Thyroid gland (tissue), 4 donors: ENCODE results near the gene SPATA31D4.
"Not testable (repeated sequence)": the region's sequence is repeated elsewhere in the genome, so short reads cannot be mapped to it uniquely, and the experiment has no call there.

Experiments
- POLR2A ChIP-seq, 2 donors: fragments of 450-650 bp; IDR thresholded peaks; one replicate each; pipeline ENCODE4 v1.6.1; 2017; ENCODE audit warnings: antibody characterized with exemption in 2 of 2, mild to moderate bottlenecking in 2 of 2, moderate library complexity in 1 of 2
- TF ChIP-seq, protein P1 (sequence below), 6 experiments: fragments of 200-600 bp in 3 of 6; fragments of 450-650 bp in 3 of 6; sonication (generic) in 3 of 6; IDR thresholded peaks; one replicate each; pipeline ENCODE4 v1.5.1; 2016 to 2019; ENCODE audit warnings: antibody characterized with exemption in 6 of 6, mild to moderate bottlenecking in 2 of 6, inconsistent platforms in 1 of 6, moderate library complexity in 1 of 6

DNA sequence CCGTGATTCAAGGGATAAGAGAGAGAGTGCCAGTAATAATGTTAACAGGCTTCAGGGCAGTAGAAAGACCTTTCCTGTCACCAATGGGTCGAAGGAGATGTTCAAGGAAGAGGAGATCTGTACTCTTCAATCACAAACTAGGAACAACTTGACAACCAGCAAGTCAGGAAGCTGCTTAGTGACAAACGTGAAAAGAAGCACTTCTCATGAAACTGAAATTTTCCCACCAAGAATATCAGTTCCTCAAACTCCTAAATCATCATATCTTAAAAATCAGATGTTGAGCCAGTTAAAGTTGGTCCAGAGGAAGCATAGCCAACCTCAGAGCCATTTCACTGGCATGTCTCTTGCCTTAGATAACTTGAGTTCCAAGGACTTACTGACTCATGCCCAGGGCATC is 5.3 kb downstream of the SPATA31D4 start:
- not testable (repeated sequence) for TF ChIP-seq POLR2A (IDR thresholded peaks at IDR 0.05)
- TF ChIP-seq, protein P1, sequence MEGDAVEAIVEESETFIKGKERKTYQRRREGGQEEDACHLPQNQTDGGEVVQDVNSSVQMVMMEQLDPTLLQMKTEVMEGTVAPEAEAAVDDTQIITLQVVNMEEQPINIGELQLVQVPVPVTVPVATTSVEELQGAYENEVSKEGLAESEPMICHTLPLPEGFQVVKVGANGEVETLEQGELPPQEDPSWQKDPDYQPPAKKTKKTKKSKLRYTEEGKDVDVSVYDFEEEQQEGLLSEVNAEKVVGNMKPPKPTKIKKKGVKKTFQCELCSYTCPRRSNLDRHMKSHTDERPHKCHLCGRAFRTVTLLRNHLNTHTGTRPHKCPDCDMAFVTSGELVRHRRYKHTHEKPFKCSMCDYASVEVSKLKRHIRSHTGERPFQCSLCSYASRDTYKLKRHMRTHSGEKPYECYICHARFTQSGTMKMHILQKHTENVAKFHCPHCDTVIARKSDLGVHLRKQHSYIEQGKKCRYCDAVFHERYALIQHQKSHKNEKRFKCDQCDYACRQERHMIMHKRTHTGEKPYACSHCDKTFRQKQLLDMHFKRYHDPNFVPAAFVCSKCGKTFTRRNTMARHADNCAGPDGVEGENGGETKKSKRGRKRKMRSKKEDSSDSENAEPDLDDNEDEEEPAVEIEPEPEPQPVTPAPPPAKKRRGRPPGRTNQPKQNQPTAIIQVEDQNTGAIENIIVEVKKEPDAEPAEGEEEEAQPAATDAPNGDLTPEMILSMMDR (IDR thresholded peaks at IDR 0.05), result not testable (repeated sequence)
